ENCODE results near the gene RABAC1.

Gene RABAC1

GRCh38 chr19:41978470-41978869 lies 19.3 kb upstream of the RABAC1 start:
- Histone ChIP-seq H3F3A (ENCODE audit: insufficient read depth, low read length) (0 out of 2 replicates have a peak, but pooled peaks cover 3% of the 10 kb centered on the region), H3K9me3 (ENCODE audit: low read length) (no peaks in the 10 kb centered on the region), H3K27ac (ENCODE audit: low read depth, low read length, poor library complexity, severe bottlenecking) (no peak overlapping the region), H3K4me2 (ENCODE audit: low read length) (no peak overlapping the region), H3K36me3 (ENCODE audit: insufficient read depth, low read length) (peaks cover 53% of the 10 kb centered on the region), H3K27me3 (ENCODE audit: insufficient read depth, low read length) (no peaks in the 10 kb centered on the region), H3K9me2 (ENCODE audit: low read depth, low read length) (no peaks in the 10 kb centered on the region), H3K4me1 (ENCODE audit: insufficient read depth, low read length, severe bottlenecking) (no peaks in the 10 kb centered on the region), H2AFZ (ENCODE audit: low read length) (no peak overlapping the region), H3K4me3 (ENCODE audit: low read depth, low read length, poor library complexity, severe bottlenecking) (no peak overlapping the region), H4K20me1 (ENCODE audit: insufficient read depth, low read length) (no peaks in the 10 kb centered on the region), H3K9ac (ENCODE audit: low read length) (no peak overlapping the region), H3K79me2 (ENCODE audit: insufficient read depth, low read length) (no peaks in the 10 kb centered on the region)
- TF ChIP-seq EZH2 (IDR thresholded peaks at IDR 0.05; ENCODE audit: borderline replicate concordance, low read length): no peak
- no peak for TF ChIP-seq CTCF (IDR thresholded peaks at IDR 0.05; ENCODE audit: low read length)

- Histone ChIP-seq H4K20me1 (ENCODE audit: insufficient read depth, low read length) (no peaks in the 10 kb centered on the region), H3K9me3 (ENCODE audit: low read length) (no peaks in the 10 kb centered on the region), H3F3A (ENCODE audit: insufficient read depth, low read length) (0 out of 2 replicates have a peak, but pooled peaks cover 3% of the 10 kb centered on the region), H3K27ac (ENCODE audit: low read depth, low read length, poor library complexity, severe bottlenecking) (no peak overlapping the region), H3K36me3 (ENCODE audit: insufficient read depth, low read length) (peaks cover 56% of the 10 kb centered on the region), H3K4me3 (ENCODE audit: low read depth, low read length, poor library complexity, severe bottlenecking) (no peak overlapping the region), H3K27me3 (ENCODE audit: insufficient read depth, low read length) (no peaks in the 10 kb centered on the region), H3K4me2 (ENCODE audit: low read length) (no peak overlapping the region), H2AFZ (ENCODE audit: low read length) (no peak overlapping the region), H3K9ac (ENCODE audit: low read length) (no peak overlapping the region), H3K79me2 (ENCODE audit: insufficient read depth, low read length) (no peaks in the 10 kb centered on the region), H3K4me1 (ENCODE audit: insufficient read depth, low read length, severe bottlenecking) (no peaks in the 10 kb centered on the region), H3K9me2 (ENCODE audit: low read depth, low read length) (no peaks in the 10 kb centered on the region)
- no peak for TF ChIP-seq CTCF (IDR thresholded peaks at IDR 0.05; ENCODE audit: low read length)
- no peak for TF ChIP-seq EZH2 (IDR thresholded peaks at IDR 0.05; ENCODE audit: borderline replicate concordance, low read length)
Observed at GRCh38 chr19:41977916-41978315, 18.8 kb upstream of the RABAC1 start.

DNA sequence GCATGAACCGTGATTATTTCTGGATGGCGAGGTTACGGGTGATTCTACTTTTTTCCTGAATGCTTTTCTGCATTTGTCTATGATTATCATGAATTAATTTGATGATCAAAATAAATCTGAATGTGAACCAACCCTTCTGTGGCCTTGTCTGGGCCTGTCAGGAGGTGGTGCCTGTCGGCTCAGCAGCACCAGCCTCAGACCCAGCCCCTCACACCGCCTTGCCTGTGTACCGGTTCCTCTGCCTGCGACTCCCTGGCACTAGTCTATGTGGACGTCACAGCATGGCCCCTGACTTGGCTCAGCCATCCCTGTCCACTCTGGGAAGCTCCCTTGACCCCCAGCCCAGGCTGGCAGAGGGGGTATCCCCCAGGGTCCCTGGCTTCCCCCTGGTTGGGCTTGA lies 15.5 kb upstream of the RABAC1 start:
- Histone ChIP-seq H3K27me3 (ENCODE audit: insufficient read depth, low read length) (no peaks in the 10 kb centered on the region), H3F3A (ENCODE audit: insufficient read depth, low read length) (0 out of 2 replicates have a peak, but pooled peaks cover 3% of the 10 kb centered on the region), H3K27ac (ENCODE audit: low read depth, low read length, poor library complexity, severe bottlenecking) (no peak overlapping the region), H2AFZ (ENCODE audit: low read length) (no peak overlapping the region), H3K4me1 (ENCODE audit: insufficient read depth, low read length, severe bottlenecking) (no peaks in the 10 kb centered on the region), H3K4me2 (ENCODE audit: low read length) (no peak overlapping the region), H3K79me2 (ENCODE audit: insufficient read depth, low read length) (no peaks in the 10 kb centered on the region), H3K9ac (ENCODE audit: low read length) (no peak overlapping the region), H3K9me3 (ENCODE audit: low read length) (no peaks in the 10 kb centered on the region), H4K20me1 (ENCODE audit: insufficient read depth, low read length) (no peaks in the 10 kb centered on the region), H3K4me3 (ENCODE audit: low read depth, low read length, poor library complexity, severe bottlenecking) (no peak overlapping the region), H3K9me2 (ENCODE audit: low read depth, low read length) (no peaks in the 10 kb centered on the region), H3K36me3 (ENCODE audit: insufficient read depth, low read length) (peaks cover 35% of the 10 kb centered on the region)
- TF ChIP-seq CTCF (IDR thresholded peaks at IDR 0.05; ENCODE audit: low read length): no peak
- TF ChIP-seq EZH2 (IDR thresholded peaks at IDR 0.05; ENCODE audit: borderline replicate concordance, low read length): no peak

Data from OCI-LY1 (cell line).